ENCODE results near the gene SEL1L3.

DNA sequence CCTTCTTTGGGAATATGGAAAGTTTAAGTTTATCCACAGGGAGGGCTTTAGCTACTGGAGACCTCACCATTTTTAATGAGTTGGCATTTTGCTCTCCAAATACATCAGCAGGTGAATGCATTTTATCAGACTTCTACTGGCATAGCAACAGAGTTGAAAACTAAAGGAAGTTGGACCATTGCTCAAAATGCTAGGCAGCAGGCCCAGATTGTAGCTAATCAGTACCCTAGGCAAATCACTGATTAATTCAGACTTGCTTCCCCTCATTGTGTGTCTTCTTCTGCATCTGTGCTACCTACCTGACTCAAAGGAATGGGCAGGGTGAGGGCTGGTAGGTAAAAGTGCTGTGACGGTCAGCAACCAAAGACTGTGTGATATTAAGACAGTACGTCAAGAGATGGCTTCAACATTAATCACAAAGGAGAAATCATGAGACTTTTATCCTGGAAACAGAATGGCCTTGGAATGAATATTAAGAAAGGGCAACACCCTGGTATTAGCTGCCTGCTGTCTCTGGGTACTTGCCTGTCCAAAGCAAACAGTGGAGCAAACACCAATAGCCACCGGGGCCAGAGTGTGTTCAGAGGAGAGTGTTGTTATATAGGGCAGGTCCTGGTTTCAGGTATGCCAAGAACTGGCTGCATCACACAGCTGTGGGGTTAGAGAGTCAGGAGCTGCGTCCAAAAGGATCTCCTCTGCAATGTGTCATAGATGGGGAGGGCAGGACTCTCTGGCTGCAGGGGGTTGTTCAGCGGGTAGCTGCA is 34.2 kb upstream of the SEL1L3 start:
- TF ChIP-seq CTCF (IDR thresholded peaks at IDR 0.05; ENCODE audit: insufficient read depth, low read length): no peak
- no peak for TF ChIP-seq POLR2AphosphoS5 (IDR thresholded peaks at IDR 0.05; ENCODE audit: low read depth)
- TF ChIP-seq REST (IDR thresholded peaks at IDR 0.05; ENCODE audit: insufficient replicate concordance, low read depth): no peak
- TF ChIP-seq GABPA (IDR thresholded peaks at IDR 0.05; ENCODE audit: low read depth): no peak
- no peak for TF ChIP-seq SPI1 (IDR thresholded peaks at IDR 0.05; ENCODE audit: borderline replicate concordance, low read depth)
